ENCODE data around the gene JAKMIP1.

DNA sequence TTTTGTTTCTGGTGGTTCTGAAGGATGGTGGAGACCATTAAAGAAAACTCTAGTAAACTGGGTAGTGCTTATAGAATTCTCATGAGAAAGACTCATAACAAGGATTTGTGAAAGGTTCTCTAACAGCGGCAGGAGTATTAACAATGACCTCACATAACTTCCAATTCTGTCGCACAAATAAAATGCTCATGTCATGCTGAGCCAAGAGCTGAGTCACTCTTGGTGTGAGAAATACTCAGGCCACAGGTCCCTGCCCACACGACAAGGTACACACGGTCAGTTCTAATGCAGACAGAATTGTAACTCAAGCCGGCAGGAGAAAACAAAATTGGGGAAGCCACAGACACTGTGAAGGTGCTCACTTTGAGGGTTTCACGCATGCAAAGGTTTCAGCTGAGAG lies 147.7 kb downstream of the JAKMIP1 start:
- no peak for TF ChIP-seq POLR2A (IDR thresholded peaks at IDR 0.05)
- TF ChIP-seq, protein P1, sequence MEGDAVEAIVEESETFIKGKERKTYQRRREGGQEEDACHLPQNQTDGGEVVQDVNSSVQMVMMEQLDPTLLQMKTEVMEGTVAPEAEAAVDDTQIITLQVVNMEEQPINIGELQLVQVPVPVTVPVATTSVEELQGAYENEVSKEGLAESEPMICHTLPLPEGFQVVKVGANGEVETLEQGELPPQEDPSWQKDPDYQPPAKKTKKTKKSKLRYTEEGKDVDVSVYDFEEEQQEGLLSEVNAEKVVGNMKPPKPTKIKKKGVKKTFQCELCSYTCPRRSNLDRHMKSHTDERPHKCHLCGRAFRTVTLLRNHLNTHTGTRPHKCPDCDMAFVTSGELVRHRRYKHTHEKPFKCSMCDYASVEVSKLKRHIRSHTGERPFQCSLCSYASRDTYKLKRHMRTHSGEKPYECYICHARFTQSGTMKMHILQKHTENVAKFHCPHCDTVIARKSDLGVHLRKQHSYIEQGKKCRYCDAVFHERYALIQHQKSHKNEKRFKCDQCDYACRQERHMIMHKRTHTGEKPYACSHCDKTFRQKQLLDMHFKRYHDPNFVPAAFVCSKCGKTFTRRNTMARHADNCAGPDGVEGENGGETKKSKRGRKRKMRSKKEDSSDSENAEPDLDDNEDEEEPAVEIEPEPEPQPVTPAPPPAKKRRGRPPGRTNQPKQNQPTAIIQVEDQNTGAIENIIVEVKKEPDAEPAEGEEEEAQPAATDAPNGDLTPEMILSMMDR (IDR thresholded peaks at IDR 0.05), result no peak
- no peak for TF ChIP-seq EP300 (IDR thresholded peaks at IDR 0.05)
- TF ChIP-seq POLR2AphosphoS5 (IDR thresholded peaks at IDR 0.05), result no peak

All from upper lobe of left lung (tissue), 4 donors.